IPS DF 6.9 (cell line): Measurements from ENCODE around the gene NCMAP.

ENCODE experiments used
- DNase-seq: peaks from one replicate; pipeline ENCODE4 v3.0.0-alpha.2; 2013; ENCODE audit warnings: low read depth, low spot score
- H3K27ac ChIP-seq: one replicate; pipeline ENCODE4 v1.5.1; 2013; ENCODE audit warnings: low read length, control low read depth
- H3K27me3 ChIP-seq: 2 replicates; pipeline ENCODE4 v1.6.1; 2013; ENCODE audit warnings: mild to moderate bottlenecking, low read length; ENCODE audit not compliant: control insufficient read depth, insufficient read depth
- H3K36me3 ChIP-seq: 2 replicates; pipeline ENCODE4 v1.6.1; 2013; ENCODE audit warnings: low read length; ENCODE audit not compliant: control insufficient read depth, insufficient read depth
- H3K4me1 ChIP-seq: 2 replicates; pipeline ENCODE4 v1.6.1; 2013; ENCODE audit warnings: low read length; ENCODE audit not compliant: control insufficient read depth, insufficient read depth
- H3K4me3 ChIP-seq: 2 replicates; pipeline ENCODE4 v1.5.1; 2013; ENCODE audit warnings: mild to moderate bottlenecking, low read length
- H3K9me3 ChIP-seq: 2 replicates; pipeline ENCODE4 v1.6.1; 2013; ENCODE audit warnings: low read length, inconsistent platforms; ENCODE audit not compliant: control insufficient read depth, insufficient read depth
- WGBS: extraction: QIAGEN DNeasy Blood & Tissue Kit; methylation state at CpG from one replicate; pipeline ENCODE4 v1.1.7; 2013; ENCODE audit warnings: mixed read lengths, missing lambda C conversion rate; ENCODE audit not compliant: insufficient read length, insufficient coverage; 5-methylcytosine and 5-hydroxymethylcytosine counted together

The NCMAP gene

DNA sequence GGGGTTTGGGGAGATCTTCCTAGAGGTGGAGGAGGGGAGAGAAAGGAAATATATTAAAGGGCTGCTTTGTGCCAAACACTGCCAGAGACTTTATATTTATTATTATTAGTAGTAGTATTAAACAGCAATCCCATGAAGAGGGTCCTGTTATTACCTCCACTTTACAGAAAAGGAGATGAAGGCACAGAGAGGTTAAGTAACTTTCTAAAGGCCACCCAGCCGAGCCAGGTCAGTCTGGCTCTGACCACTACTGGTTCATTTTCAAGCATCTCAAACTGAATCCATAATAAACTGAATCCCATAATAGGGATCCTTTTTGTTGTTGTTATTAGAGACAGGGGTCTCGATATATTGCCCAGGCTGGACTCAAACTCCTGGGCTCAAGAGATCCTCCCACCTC is 12.6 kb downstream of the NCMAP start:
- Histone ChIP-seq H3K9me3 (no peaks in the 10 kb centered on the region), H3K36me3 (no peaks in the 10 kb centered on the region), H3K4me1 (peaks cover 3% of the 10 kb centered on the region; the same call in 1 of the 2 replicates), H3K27me3 (no peaks in the 10 kb centered on the region), H3K4me3 (no peak overlapping the region), H3K27ac (no peak overlapping the region)
- WGBS = no CpG with 5 or more reads among the region's 2 CpGs
- DNase-seq = no peak

DNA sequence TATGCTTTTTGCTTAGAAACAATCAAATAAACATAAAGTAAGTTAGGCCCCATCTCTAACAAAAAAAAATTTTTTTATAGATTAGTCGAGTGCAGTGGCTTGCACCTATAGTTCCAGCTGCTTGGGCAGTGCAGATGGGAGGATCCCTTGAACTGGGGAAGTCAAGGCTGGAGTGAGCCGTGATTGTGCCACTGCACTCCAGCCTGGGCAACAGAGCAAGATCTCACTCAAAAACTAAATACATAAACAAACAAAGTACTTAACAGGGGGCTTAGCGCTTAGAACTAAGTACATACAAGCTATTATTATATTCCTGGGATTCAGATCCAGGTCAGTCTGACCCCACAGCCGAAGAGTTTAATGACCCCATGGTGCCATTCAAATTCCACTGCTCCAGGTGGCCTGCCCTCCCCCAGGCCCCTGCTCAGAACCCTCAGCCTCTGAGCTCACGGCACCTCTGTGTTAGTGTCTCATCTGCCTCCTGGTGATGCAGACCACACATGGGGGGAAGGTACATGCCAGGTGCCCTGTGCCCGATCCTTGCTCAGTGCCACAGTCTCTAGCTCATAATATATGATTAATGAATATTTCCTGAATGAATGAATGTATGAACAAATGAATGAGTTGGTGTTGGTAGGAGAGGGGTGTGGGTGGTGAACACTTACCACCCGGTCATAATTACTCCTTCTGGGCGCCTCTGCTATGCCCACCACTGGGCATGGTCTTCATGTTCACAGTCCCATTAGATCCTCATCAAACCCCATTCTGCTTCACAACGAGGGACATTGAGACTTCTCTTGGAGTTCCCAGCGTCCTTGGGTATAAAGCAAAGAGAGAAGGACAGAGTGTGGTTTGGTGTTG is 14.6 kb downstream of the NCMAP start:
- whole genome bisulfite sequencing = no CpG with 5 or more reads among the region's 10 CpGs
- Histone ChIP-seq H3K36me3 (no peaks in the 10 kb centered on the region), H3K4me3 (no peak overlapping the region), H3K27ac (no peak overlapping the region), H3K27me3 (no peaks in the 10 kb centered on the region), H3K4me1 (peaks cover 3% of the 10 kb centered on the region; the same call in 1 of the 2 replicates), H3K9me3 (no peaks in the 10 kb centered on the region)
- no peak for DNase-seq

DNA sequence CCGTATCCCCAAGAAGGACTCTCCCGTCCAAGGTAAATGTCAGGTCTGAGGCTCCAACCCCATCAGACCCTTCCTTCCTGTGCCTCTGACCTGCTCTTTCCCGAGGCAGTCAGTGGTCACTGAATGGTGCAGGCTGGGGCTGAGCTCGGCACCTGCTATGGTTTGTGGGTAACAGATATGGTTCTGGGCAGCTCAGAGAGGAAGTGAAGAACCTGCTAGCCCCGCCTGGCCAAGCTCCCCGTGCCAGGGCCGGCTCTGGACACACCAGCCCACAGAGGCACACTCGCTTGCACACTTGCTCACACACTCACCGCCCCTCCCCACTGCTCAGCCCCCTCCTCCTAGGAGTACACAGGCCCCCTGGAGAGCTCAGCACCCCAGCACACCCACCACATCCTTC is 16.4 kb downstream of the NCMAP start:
- no peak overlapping the region for H3K4me3 ChIP-seq
- DNase-seq = no peak
- no peaks in the 10 kb centered on the region for H3K36me3 ChIP-seq
- no peaks in the 10 kb centered on the region for H3K9me3 ChIP-seq
- no peaks in the 10 kb centered on the region for H3K4me1 ChIP-seq
- no peaks in the 10 kb centered on the region for H3K27me3 ChIP-seq
- no peak overlapping the region for H3K27ac ChIP-seq
- WGBS = no CpG with 5 or more reads among the region's 9 CpGs

DNA sequence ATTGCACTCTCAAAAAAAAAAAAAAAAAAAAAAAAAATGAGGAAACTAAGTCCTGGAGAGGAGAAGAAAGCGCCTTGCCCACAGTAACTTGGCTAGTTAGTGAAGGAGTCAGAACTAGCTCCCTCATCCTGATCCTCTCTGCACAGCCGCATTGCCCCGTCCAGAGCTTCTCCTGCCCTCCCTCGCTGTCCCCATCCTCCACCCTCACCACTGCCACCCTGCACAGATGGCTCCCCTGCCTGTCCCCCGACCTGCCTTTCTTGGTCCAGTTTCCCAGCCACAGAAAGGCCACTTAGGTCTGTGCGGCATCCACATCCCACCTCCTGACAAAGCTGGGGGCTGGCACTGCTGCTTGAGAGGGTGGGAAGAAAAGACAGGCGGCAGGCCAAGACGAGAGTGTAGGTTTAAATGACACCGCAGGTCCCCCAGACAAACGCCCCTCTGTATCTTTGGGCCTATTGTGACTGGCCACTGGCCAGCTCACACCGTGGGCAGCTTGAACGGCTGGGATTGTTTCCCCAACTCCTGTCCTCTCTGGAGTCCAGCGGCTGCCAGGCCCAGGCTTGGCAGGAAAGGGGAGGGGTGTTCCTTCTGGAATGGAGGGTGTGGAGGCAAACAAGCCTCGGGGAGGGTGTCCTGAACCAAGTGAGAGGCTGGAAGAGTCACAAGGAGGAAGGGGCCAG is 20.2 kb downstream of the NCMAP start:
- no CpG with 5 or more reads among the region's 14 CpGs for WGBS
- Histone ChIP-seq H3K4me1 (no peaks in the 10 kb centered on the region), H3K27ac (no peak overlapping the region), H3K36me3 (no peaks in the 10 kb centered on the region), H3K9me3 (no peaks in the 10 kb centered on the region), H3K27me3 (no peaks in the 10 kb centered on the region), H3K4me3 (no peak overlapping the region)
- DNase-seq = no peak

DNA sequence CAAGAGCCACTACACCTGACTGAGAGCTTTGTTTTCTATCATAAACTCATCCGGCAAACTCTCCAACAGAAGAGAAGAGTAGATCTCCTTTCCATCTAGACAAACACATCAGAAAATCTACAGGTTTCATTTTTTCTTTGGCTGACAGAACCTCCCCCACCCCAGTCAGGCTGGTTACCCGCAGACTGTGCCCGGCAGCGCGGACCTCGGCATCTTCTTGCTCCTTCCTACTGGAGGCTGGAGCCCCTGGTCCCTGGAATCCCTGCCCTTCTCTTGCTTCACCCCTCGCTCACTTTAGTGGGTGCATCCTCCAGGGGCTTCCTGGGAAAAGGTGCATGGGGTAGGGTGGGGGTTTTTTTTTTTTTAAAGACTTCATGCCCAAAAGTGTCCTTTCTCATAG is 23.0 kb downstream of the NCMAP start:
- no peak for DNase-seq
- H3K9me3 ChIP-seq = no peaks in the 10 kb centered on the region
- no peak overlapping the region for H3K27ac ChIP-seq
- no peak overlapping the region for H3K4me3 ChIP-seq
- H3K27me3 ChIP-seq = no peaks in the 10 kb centered on the region
- H3K36me3 ChIP-seq = no peaks in the 10 kb centered on the region
- WGBS = no CpG with 5 or more reads among the region's 7 CpGs
- H3K4me1 ChIP-seq = no peaks in the 10 kb centered on the region

DNA sequence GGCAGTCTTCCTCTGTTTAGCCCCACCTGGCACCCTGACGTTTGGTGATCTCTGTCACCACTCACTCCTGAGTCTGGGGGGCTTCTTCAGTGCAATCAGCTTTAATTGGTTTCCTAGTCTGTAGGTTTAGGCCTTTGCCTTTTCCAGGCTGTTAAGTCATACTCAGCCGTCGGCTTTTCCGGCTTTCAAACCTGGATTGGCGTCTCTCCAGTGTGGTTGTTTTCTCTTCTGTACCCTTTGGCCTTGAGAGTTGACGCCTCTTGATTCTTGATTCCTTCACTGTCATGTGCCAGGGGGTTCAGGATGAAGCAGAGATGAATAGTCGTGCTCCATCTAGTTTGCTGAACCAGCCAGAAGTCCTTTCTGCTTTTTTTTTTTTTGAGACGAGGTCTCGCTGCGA is 24.9 kb downstream of the NCMAP start:
- Histone ChIP-seq H3K27ac (no peak overlapping the region), H3K4me3 (no peak overlapping the region), H3K27me3 (no peaks in the 10 kb centered on the region), H3K4me1 (no peaks in the 10 kb centered on the region), H3K36me3 (no peaks in the 10 kb centered on the region), H3K9me3 (no peaks in the 10 kb centered on the region)
- WGBS = no CpG with 5 or more reads among the region's 10 CpGs
- no peak for DNase-seq

DNA sequence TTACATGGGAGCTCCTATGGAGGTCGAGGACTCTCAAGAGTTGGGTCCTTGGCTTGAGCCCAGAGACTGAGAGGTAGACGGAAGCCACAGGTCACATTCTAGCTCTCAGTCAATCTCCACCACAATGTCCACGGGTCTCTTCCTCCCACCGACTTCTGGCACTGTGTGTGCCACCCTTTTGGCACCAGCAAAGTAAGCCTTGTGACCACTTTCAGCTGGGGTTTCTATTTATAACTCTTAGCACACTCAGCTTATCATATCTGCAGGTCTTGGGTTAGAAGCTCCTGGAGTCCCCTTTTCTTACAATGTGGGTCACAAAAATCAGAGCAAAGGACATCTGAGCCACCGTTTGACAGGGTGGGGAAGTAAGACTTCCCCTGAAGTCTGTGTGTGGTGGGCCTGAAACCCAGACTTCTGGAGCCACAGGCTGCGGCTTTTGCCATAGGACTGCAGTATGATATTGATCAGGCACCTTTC is 28.3 kb downstream of the NCMAP start:
- WGBS = no CpG with 5 or more reads among the region's 6 CpGs
- Histone ChIP-seq H3K9me3 (no peaks in the 10 kb centered on the region), H3K27ac (no peak overlapping the region), H3K27me3 (no peaks in the 10 kb centered on the region), H3K36me3 (no peaks in the 10 kb centered on the region), H3K4me3 (no peak overlapping the region), H3K4me1 (peaks cover 3% of the 10 kb centered on the region; the same call in 1 of the 2 replicates)
- DNase-seq = no peak

DNA sequence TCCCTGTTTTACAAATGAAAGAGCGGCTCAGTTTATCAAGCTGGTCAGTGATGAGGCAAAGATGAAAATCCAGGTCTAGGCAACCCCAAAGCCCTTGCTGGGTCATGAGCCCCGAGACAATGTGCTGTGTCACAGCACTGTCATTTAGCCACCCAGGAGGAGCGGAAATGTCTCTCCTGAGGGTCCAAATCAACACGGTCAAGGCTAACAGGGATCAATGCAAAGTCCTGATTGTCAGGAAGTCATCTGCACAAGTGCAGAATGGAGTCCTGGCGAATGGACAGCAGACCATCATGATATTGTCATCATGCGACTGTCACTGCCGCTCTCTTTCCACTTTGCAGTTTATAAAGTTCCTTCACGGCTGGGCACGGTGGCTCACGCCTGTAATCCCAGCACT is 30.2 kb downstream of the NCMAP start:
- DNase-seq = no peak
- Histone ChIP-seq H3K36me3 (no peaks in the 10 kb centered on the region), H3K9me3 (no peaks in the 10 kb centered on the region), H3K27me3 (no peaks in the 10 kb centered on the region), H3K4me3 (no peak overlapping the region), H3K4me1 (peaks cover 3% of the 10 kb centered on the region; the same call in 1 of the 2 replicates), H3K27ac (no peak overlapping the region)
- no CpG with 5 or more reads among the region's 10 CpGs for WGBS

DNA sequence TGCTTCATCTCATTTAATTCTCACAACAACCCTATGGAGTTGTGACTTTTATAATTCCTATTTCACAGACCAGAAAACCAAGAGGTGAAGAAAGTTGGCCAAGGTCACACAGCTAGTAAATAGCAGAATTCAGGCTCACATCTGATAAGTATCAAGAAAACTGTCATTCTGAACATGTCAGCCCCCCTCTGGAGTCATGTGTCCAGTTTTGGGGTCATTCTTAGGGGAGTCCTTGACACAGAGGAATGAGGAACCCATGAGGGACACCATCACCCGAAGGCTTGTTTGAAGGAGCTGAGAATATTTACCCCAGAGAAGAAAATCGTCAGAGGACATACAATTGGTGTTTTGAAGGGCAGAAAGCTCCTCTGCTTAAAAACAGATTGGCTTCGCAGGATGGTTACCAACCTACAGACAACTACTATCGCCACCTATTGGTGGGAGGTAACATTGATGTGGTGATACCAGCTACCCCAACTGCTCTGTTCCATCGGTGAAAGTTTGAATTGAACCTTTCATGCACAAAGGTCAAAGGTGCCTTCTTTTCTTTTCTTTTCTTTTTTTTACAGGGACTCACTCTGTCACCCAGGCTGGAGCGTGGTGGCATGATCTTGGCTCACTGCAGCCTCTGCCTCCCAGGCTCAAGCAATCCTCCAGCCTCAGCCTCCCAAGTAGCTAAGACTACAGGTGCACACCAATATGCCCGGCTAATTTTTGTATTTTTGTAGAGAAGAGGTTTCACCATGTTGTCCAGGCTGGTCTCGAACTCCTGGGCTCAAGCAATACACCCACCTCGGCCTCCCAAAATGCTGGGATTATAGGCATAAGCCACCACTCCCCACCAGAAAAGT is 31.3 kb downstream of the NCMAP start:
- DNase-seq = peak; percentile 43
- Histone ChIP-seq H3K27ac (no peak overlapping the region), H3K4me1 (peaks cover 3% of the 10 kb centered on the region; the same call in 1 of the 2 replicates), H3K36me3 (no peaks in the 10 kb centered on the region), H3K9me3 (no peaks in the 10 kb centered on the region), H3K27me3 (no peaks in the 10 kb centered on the region), H3K4me3 (no peak overlapping the region)
- WGBS = no CpG with 5 or more reads among the region's 9 CpGs

DNA sequence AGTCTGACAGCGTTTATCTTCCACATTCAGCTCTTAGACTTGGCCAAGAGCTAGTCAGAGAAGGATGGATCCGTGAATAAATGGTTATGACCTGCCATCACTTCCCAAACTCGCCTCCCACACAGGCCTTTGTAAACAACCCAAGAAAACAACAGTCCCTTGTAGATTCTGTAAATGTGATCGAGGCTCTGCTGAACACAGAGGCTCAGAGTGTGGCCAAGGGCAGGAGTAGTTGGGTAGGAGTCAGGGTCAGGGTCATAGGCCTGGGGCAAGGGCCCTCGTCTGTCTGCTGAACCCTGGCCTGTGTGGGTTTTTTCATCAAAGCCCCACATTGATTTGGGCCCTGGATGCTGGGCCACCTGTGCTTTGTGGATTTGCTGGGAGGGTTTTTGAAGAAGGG is 32.7 kb downstream of the NCMAP start:
- Histone ChIP-seq H3K4me1 (peaks cover 3% of the 10 kb centered on the region; the same call in 1 of the 2 replicates), H3K27ac (no peak overlapping the region), H3K36me3 (no peaks in the 10 kb centered on the region), H3K27me3 (no peaks in the 10 kb centered on the region), H3K4me3 (no peak overlapping the region), H3K9me3 (no peaks in the 10 kb centered on the region)
- no peak for DNase-seq
- no CpG with 5 or more reads among the region's 5 CpGs for WGBS
